Gastrocnemius medialis (tissue), 4 donors: ENCODE measurements around the gene DAGLA.

Experiments
- POLR2A ChIP-seq, 2 donors: fragments of 450-650 bp; IDR thresholded peaks; one replicate each; pipeline ENCODE4 v1.6.1; 2017; ENCODE audit warnings: antibody characterized with exemption in 2 of 2, mild to moderate bottlenecking in 2 of 2, moderate library complexity in 2 of 2
- TF ChIP-seq, protein P1 (sequence below), 5 experiments: fragments of 450-650 bp in 3 of 5; fragments of 200-600 bp in 2 of 5; sonication (generic) in 2 of 5; IDR thresholded peaks in 4 of 5; conservative IDR thresholded peaks in 1 of 5; 1 replicate in 4 of 5; 2 replicates in 1 of 5; pipeline ENCODE4 v1.5.1; 2016 to 2019; ENCODE audit warnings: antibody characterized with exemption in 5 of 5, mild to moderate bottlenecking in 3 of 5, moderate library complexity in 3 of 5

GRCh38 chr11:61683961-61684869, 4.0 kb downstream of the DAGLA start:
- TF ChIP-seq, protein P1, sequence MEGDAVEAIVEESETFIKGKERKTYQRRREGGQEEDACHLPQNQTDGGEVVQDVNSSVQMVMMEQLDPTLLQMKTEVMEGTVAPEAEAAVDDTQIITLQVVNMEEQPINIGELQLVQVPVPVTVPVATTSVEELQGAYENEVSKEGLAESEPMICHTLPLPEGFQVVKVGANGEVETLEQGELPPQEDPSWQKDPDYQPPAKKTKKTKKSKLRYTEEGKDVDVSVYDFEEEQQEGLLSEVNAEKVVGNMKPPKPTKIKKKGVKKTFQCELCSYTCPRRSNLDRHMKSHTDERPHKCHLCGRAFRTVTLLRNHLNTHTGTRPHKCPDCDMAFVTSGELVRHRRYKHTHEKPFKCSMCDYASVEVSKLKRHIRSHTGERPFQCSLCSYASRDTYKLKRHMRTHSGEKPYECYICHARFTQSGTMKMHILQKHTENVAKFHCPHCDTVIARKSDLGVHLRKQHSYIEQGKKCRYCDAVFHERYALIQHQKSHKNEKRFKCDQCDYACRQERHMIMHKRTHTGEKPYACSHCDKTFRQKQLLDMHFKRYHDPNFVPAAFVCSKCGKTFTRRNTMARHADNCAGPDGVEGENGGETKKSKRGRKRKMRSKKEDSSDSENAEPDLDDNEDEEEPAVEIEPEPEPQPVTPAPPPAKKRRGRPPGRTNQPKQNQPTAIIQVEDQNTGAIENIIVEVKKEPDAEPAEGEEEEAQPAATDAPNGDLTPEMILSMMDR (IDR thresholded peaks at IDR 0.05 in 4 of 5, conservative IDR thresholded peaks at IDR 0.05 in 1 of 5): no peak
- no peak for TF ChIP-seq POLR2A (IDR thresholded peaks at IDR 0.05)
